GM12875 (cell line): Measurements from ENCODE around the gene SMYD4.

ENCODE experiments used
- H3K4me3 ChIP-seq: one replicate; pipeline ENCODE4 v1.5.1; 2011; ENCODE audit warnings: low read depth, low read length, control low read depth
- TF ChIP-seq, protein P1 (sequence below): IDR thresholded peaks from 2 replicates; pipeline ENCODE4 v1.5.1; 2011; ENCODE audit warnings: low read depth, mild to moderate bottlenecking, control low read depth, inconsistent platforms, low read length, moderate library complexity, borderline replicate concordance; ENCODE audit not compliant: insufficient read depth

The SMYD4 gene

DNA sequence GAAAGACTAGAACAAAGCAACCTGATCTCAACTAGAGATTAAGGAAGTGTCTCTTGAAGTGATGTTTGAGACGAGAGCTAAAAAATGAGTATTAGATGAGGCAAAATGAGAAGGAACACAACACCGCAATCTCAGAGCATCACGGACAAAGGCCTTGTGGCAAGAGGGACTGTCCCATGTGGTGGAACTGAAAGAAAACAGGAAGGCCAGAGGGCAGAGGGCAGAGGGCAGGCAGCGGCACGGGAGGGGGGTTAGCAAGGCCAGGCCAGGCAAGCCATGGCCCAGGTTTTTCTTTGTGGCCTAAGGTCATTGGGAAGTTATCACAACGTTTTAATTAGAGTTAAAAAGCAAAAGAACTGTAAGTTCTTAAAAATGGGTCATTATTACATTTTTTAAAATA is 22.6 kb upstream of the SMYD4 start:
- H3K4me3 ChIP-seq = no peak overlapping the region
- TF ChIP-seq, protein P1, sequence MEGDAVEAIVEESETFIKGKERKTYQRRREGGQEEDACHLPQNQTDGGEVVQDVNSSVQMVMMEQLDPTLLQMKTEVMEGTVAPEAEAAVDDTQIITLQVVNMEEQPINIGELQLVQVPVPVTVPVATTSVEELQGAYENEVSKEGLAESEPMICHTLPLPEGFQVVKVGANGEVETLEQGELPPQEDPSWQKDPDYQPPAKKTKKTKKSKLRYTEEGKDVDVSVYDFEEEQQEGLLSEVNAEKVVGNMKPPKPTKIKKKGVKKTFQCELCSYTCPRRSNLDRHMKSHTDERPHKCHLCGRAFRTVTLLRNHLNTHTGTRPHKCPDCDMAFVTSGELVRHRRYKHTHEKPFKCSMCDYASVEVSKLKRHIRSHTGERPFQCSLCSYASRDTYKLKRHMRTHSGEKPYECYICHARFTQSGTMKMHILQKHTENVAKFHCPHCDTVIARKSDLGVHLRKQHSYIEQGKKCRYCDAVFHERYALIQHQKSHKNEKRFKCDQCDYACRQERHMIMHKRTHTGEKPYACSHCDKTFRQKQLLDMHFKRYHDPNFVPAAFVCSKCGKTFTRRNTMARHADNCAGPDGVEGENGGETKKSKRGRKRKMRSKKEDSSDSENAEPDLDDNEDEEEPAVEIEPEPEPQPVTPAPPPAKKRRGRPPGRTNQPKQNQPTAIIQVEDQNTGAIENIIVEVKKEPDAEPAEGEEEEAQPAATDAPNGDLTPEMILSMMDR = no peak

DNA sequence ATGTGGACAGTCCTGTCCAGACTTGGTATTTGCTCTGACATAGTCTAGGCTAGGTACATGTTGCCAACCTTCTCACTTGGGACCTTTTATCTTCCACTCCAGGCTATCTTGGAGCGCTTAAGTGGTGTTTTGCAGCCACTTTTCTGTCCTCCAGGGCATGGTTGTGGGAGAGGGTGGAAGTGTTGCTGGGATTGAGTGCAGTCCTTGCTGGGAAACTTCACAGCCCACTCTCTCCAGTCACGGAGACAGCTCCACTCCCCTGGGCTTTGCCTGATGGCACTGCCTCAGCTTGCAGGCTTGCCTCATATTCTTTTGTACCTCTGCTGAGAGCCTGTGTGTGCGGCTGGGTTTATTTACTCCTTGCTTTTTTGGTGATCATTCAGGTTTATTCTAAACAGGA is 17.5 kb upstream of the SMYD4 start:
- H3K4me3 ChIP-seq = no peak overlapping the region
- TF ChIP-seq, protein P1 = no peak

DNA sequence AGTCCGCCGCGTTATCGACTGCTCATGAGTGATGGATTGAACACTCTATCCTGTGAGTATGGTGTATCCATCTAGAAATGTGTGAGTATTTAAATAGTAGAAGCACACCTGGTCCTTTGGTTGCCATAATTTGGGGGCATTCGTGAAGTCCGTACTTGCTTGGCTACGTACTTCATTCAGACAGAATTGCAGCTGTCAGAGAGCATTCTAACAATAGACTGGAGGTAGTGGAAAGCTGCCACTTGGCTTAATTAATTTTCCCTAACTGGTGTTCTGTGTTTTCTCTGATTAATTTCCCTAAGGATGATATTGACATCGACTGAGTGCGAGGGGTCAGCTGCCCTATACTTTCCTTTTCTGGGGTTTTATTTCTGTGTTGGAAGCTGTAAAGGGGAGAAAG is 14.2 kb upstream of the SMYD4 start:
- TF ChIP-seq, protein P1 = no peak
- H3K4me3 ChIP-seq = no peak overlapping the region

DNA sequence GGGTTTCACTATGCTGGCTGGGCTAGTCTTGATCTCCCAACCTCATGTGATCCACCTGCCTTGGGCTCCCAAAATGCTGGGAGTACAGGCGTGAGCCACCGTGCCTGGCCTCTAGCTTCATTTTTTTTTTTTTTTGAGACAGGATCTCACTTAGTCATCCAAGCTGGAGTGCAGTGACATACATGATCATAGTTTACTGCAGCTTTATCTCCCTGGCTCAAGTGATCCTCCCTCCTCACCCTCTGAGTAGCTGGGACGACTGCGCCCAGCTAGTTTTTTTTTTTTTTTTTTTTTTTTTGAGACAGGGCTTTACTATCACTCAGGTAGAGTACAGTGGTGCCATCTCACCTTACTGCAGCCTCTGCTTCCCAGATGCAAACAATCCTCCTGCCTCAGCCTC is 9.8 kb upstream of the SMYD4 start:
- TF ChIP-seq, protein P1 = no peak
- H3K4me3 ChIP-seq = no peak overlapping the region

DNA sequence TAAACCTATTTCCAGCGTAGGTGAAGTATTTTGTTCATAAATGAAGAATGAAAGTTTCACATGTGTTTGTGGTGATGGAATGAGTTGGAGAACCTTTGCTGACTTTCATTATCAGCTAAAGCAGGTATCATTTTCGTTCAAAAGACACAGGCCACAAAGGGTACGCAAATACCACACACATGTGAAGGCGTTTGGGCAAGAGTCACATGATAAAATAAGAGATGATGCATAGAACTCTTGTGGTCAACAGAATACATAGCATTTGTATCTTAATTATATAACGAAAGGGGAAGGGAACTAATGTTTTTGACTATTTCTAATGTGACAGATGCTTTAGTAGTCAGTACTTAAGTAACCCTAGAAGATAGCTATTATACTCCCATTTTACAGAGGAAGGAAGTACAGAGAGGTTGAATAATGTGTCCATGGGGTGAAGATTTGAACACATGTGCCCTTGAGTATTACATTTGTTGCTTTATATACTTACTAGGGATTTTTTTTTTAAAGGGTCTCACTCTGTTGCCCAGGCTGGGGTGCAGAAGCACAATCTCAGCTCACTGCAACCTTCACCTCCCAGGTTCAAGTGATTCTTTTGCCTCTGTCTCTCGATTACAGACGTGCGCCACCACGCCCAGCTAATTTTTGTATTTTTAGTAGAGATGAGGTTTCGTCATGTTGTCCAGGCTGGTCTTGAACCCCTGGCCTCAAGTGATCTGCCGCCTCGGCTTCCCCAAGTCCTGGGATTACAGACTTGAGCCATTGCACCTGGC is 4.9 kb upstream of the SMYD4 start:
- TF ChIP-seq, protein P1 = no peak
- H3K4me3 ChIP-seq = no peak overlapping the region

DNA sequence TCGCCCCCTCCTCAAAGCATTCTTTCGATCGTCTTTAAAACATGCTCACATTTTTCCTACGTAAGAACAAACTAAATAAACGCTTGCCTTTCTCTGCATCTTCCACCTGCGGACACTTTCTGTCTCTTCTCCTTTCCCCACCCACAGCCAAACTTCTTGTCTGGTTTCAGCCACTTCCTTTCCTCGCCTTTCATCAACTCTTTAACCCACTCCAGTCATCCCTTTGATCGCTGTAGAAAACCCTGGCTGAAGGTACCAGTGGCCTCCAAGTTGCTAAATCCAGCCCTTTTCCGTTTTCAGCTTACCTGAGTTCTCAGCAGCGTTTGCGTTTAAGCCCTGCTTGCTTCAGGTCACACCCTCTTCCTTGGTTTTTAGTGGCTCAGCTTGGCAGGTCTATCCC is 586 bp upstream of the SMYD4 start:
- H3K4me3 ChIP-seq = peak overlapping the region; percentile 88
- TF ChIP-seq, protein P1 = no peak

DNA sequence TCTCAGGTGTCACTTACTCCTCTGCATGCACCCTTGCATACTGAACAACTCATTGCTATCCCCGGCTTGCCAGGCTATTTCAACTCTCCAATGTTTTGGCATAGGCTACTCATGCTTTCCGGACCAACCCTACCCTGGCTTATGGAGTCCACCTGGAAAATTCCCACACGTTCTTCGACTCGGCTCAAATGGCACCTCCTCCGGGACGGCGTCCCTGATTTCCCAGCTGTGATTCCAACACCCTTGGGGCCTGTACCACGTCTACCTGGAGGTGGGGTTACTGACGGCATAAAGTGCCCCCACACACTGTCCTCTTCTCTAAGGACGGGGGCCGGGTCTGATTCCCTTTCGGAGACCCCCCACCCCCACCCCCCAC is 498 bp downstream of the SMYD4 start:
- H3K4me3 ChIP-seq = peak overlapping the region; percentile 88
- TF ChIP-seq, protein P1 = no peak
